HCT116 (cell line): Measurements from ENCODE around the gene LSS. TPM values are rescaled to one million over a fixed set of nuclear protein-coding genes. Genes with fewer than 3 reads are reported as not detected.

Source experiments
- ATAC-seq: fragments of 200-7000 bp; cut with Tn5 transposase; 2 replicates; pipeline ENCODE4 v1.9.1; 2020; ENCODE audit warnings: mild to moderate bottlenecking, moderate library complexity
- BruUV-seq: library from RNA; stranded (reverse); fragments of 400-500 nt; replicated peaks from 2 replicates; lab custom pipeline; 2021; lab: Mats Ljungman, UMichigan
- CTCF ChIA-PET: fragments of 300-600 bp; sonication (Branson Sonifier 250); formaldehyde crosslinking; loops from one replicate; lab custom pipeline; 2021; ENCODE audit warnings: antibody characterized with exemption; lab: Charles Lee
- POLR2A ChIA-PET: fragments of 300-600, 350-600 bp; sonication (Branson Sonifier 250); formaldehyde crosslinking; loops from one replicate; lab custom pipeline; 2021; ENCODE audit warnings: antibody characterized with exemption; lab: Charles Lee
- RAD21 ChIA-PET, 2 experiments: fragments of 300-600 bp; sonication (Branson Sonifier 250); formaldehyde crosslinking; loops; one replicate each; lab custom pipeline; 2023; ENCODE audit warnings: low total read pairs in 2 of 2; ENCODE audit not compliant: uncharacterized antibody in 2 of 2, unreplicated experiment in 2 of 2, low non-redundant PET in 1 of 2; lab: Charles Lee
- DNase-seq: peaks from one replicate; pipeline ENCODE4 v3.0.0-alpha.2; 2010; ENCODE audit warnings: low read depth, low spot score
- H2AFZ ChIP-seq: fragments of 200-600 bp; shearing (Covaris generic), sonication (generic); 2 replicates; pipeline ENCODE4 v1.6.1; 2017; ENCODE audit warnings: low read depth, mixed run types, mixed read lengths, antibody characterized with exemption, low read length; ENCODE audit not compliant: poor library complexity, severe bottlenecking
- H3K27ac ChIP-seq: 2 replicates; pipeline ENCODE4 v1.5.1; 2012; ENCODE audit warnings: low read depth, low read length
- H3K27me3 ChIP-seq: fragments of 200-600 bp; sonication (generic); 2 replicates; pipeline ENCODE4 v1.6.1; 2016; ENCODE audit warnings: mixed run types, low read length, mixed read lengths; ENCODE audit not compliant: insufficient read depth
- H3K36me3 ChIP-seq, 2 experiments: fragments of 200-500 bp in 1 of 2; fragments of 200-600 bp in 1 of 2; sonication (Bioruptor generic) in 1 of 2; sonication (generic) in 1 of 2; 2 replicates each; pipeline versions ENCODE4 v1.5.1 to v1.6.1; 2014 to 2016; ENCODE audit warnings: low read length in 2 of 2, inconsistent platforms in 1 of 2, mixed read lengths in 1 of 2, mixed run types in 1 of 2; ENCODE audit not compliant: insufficient read depth in 2 of 2, control insufficient read depth in 1 of 2
- H3K4me1 ChIP-seq, 2 experiments: fragments of 200-600 bp in 1 of 2; sonication (generic) in 1 of 2; 2 replicates each; pipeline versions ENCODE4 v1.5.1 to v1.6.1; 2012 to 2017; ENCODE audit warnings: low read length in 2 of 2, inconsistent platforms in 1 of 2, mild to moderate bottlenecking in 1 of 2, mixed read lengths in 1 of 2, mixed run types in 1 of 2, moderate library complexity in 1 of 2; ENCODE audit not compliant: insufficient read depth in 2 of 2, control insufficient read depth in 1 of 2
- H3K4me2 ChIP-seq: fragments of 200-600 bp; sonication (generic); 2 replicates; pipeline ENCODE4 v1.6.1; 2017; ENCODE audit warnings: mixed run types, low read length, mixed read lengths
- H3K4me3 ChIP-seq, 2 experiments: fragments of 200-600 bp in 1 of 2; sonication (generic) in 1 of 2; replicated peaks in 1 of 2; 2 replicates each; pipeline ENCODE4 v1.5.1; 2011 to 2016; ENCODE audit warnings: low read length in 2 of 2, control low read depth in 1 of 2, low read depth in 1 of 2, mild to moderate bottlenecking in 1 of 2, mixed read lengths in 1 of 2, mixed run types in 1 of 2
- H3K79me2 ChIP-seq: fragments of 200-600 bp; sonication (generic); 2 replicates; pipeline ENCODE4 v1.6.1; 2017; ENCODE audit warnings: mild to moderate bottlenecking, mixed run types, low read length, moderate library complexity, mixed read lengths; ENCODE audit not compliant: insufficient read depth
- H3K9ac ChIP-seq: fragments of 200-600 bp; sonication (generic); 2 replicates; pipeline ENCODE4 v1.6.1; 2016; ENCODE audit warnings: low read length, mixed read lengths
- H3K9me2 ChIP-seq: fragments of 200-600 bp; sonication (generic), shearing (Covaris generic); 2 replicates; pipeline ENCODE4 v1.6.1; 2017; ENCODE audit warnings: mixed run types, mild to moderate bottlenecking, moderate library complexity; ENCODE audit not compliant: insufficient read depth
- H3K9me3 ChIP-seq, 2 experiments: fragments of 200-500 bp in 1 of 2; fragments of 200-600 bp in 1 of 2; sonication (Bioruptor generic) in 1 of 2; sonication (generic) in 1 of 2; 2 replicates each; pipeline ENCODE4 v1.6.1; 2014 to 2017; ENCODE audit warnings: low read length in 2 of 2, mixed read lengths in 2 of 2, inconsistent platforms in 1 of 2, low read depth in 1 of 2, mild to moderate bottlenecking in 1 of 2, mixed run types in 1 of 2, moderate library complexity in 1 of 2; ENCODE audit not compliant: control insufficient read depth in 1 of 2, insufficient read depth in 1 of 2
- H4K20me1 ChIP-seq: fragments of 200-600 bp; sonication (generic), shearing (Covaris generic); 2 replicates; pipeline ENCODE4 v1.6.1; 2017; ENCODE audit warnings: mixed run types, mild to moderate bottlenecking, moderate library complexity; ENCODE audit not compliant: insufficient read depth
- CBX3 ChIP-seq: IDR thresholded peaks from 2 replicates; pipeline ENCODE4 v1.6.1; 2012; ENCODE audit warnings: low read depth
- ELF1 ChIP-seq: IDR thresholded peaks from 2 replicates; pipeline ENCODE4 v1.6.1; 2012; ENCODE audit warnings: low read depth, borderline replicate concordance
- EZH2phosphoT487 ChIP-seq: fragments of 200-600 bp; IDR thresholded peaks from 2 replicates; pipeline ENCODE4 v1.6.1; 2018; ENCODE audit warnings: antibody characterized with exemption, borderline replicate concordance
- JUND ChIP-seq: IDR thresholded peaks from 2 replicates; pipeline ENCODE4 v1.6.1; 2012
- POLR2AphosphoS5 ChIP-seq: IDR thresholded peaks from 2 replicates; pipeline ENCODE4 v1.6.1; 2011; ENCODE audit warnings: mild to moderate bottlenecking, low read depth, low read length, moderate library complexity
- SIN3A ChIP-seq: IDR thresholded peaks from 2 replicates; pipeline ENCODE4 v1.6.1; 2012; ENCODE audit warnings: low read depth
- ZBTB33 ChIP-seq: IDR thresholded peaks from 2 replicates; pipeline ENCODE4 v1.6.1; 2011; ENCODE audit warnings: mild to moderate bottlenecking, low read length, moderate library complexity; ENCODE audit not compliant: insufficient replicate concordance; ENCODE audit errors: extremely low read depth
- ZFX ChIP-seq: fragments of 450-650 bp; IDR thresholded peaks from 2 replicates; pipeline ENCODE4 v1.6.1; 2017
- intact Hi-C: fragments of 100-400 bp; cut with micrococcal nuclease; formaldehyde crosslinking; loops from 2 replicates; pipeline ENCODE4 v1.10.0; 2022
- total RNA-seq: library from RNA; stranded (reverse); gene quantifications from one replicate; pipeline ENCODE4 v1.2.1, GENCODE V29; 2021; ENCODE audit not compliant: unreplicated experiment

LSS gene
- total RNA-seq, 1 experiment from 2014 or later = 44.7 TPM

- no peaks in the 10 kb centered on the region for H3K9me3 ChIP-seq
- CTCF ChIA-PET = no interaction called here
Measured at GRCh38 chr21:46161633-46162592, 66.7 kb downstream of the LSS start.

More at GRCh38 chr21:46161633-46162592, 66.7 kb downstream of the LSS start:
- ChIA-PET POLR2A (no interaction called here), RAD21 (no interaction called here)
- no peaks in the 10 kb centered on the region for H3K79me2 ChIP-seq
- ATAC-seq (no peak), DNase-seq (no peak)
- H3K9me2 ChIP-seq = no peaks in the 10 kb centered on the region
- no peak overlapping the region for H3K9ac ChIP-seq
- no peak for TF ChIP-seq SIN3A
- TF ChIP-seq POLR2AphosphoS5 = no peak
- TF ChIP-seq EZH2phosphoT487 = no peak
- no peak for TF ChIP-seq ZFX
- no peak for TF ChIP-seq JUND
- no peak for TF ChIP-seq ZBTB33
- TF ChIP-seq CBX3 = no peak
- TF ChIP-seq ELF1 = no peak
- H3K4me3 ChIP-seq = no peak overlapping the region
- no TSS peak for BruUV-seq
- H3K27me3 ChIP-seq = peaks cover 9% of the 10 kb centered on the region; the same call in 1 of the 2 replicates
- H4K20me1 ChIP-seq = no peaks in the 10 kb centered on the region
- no peak overlapping the region for H3K27ac ChIP-seq
- no peaks in the 10 kb centered on the region for H3K4me1 ChIP-seq
- H3K36me3 ChIP-seq = no peaks in the 10 kb centered on the region
- H3K4me2 ChIP-seq = no peak overlapping the region
- intact Hi-C loops = no loop called here
- H2AFZ ChIP-seq = no peak overlapping the region
